OCI-LY3 (cell line): ENCODE data around the gene TMEM74B.

ENCODE experiments used
- CTCF ChIP-seq: fragments of 200-600, 300-600 bp; sonication (generic); IDR thresholded peaks from 2 replicates; pipeline ENCODE4 v1.5.1; 2014; ENCODE audit warnings: antibody characterized with exemption, low read length, low read depth
- EZH2phosphoT487 ChIP-seq: fragments of 200-600 bp; shearing (Covaris generic); IDR thresholded peaks from 2 replicates; pipeline ENCODE4 v1.6.1; 2018; ENCODE audit warnings: antibody characterized with exemption, mixed run types, low read depth

GRCh38 chr20:1169224-1169623, 15.6 kb downstream of the TMEM74B start:
- TF ChIP-seq CTCF (no peak), EZH2phosphoT487 (no peak)
